Fibroblast of the conjunctiva (primary cell): ENCODE measurements around the gene PEX11B.

Experiments
- DNase-seq: peaks from one replicate; pipeline ENCODE4 v3.0.0-alpha.2; 2010; ENCODE audit warnings: low read depth

PEX11B gene

GRCh38 chr1:145918144-145918991, at the start of gene PEX11B:
Gene PEX11B (minus strand): TSS chr1:145918717. CDS start chr1:145918688, 29 bp downstream.
- DNase-seq: peak; percentile 50

- no peak for DNase-seq
Observed at GRCh38 chr1:145967288-145967687, 48.8 kb upstream of the PEX11B start.

GRCh38 chr1:145965119-145965744, 46.7 kb upstream of the PEX11B start:
- no peak for DNase-seq

- DNase-seq: peak; percentile 90
Observed at GRCh38 chr1:145964328-145965118, 46.0 kb upstream of the PEX11B start, which contains the start of the genes ANKRD34A and POLR3GL. Gene ANKRD34A (minus strand): TSS chr1:145964575. CDS start chr1:145961759, 2,816 bp downstream. Gene POLR3GL (plus strand): TSS chr1:145964690. CDS start chr1:145974866, 10,176 bp downstream.

- no peak for DNase-seq
Observed at GRCh38 chr1:145963265-145964019, 44.9 kb upstream of the PEX11B start.

GRCh38 chr1:145962157-145963102, 43.9 kb upstream of the PEX11B start:
- no peak for DNase-seq

GRCh38 chr1:145961425-145962156, 43.1 kb upstream of the PEX11B start:
- DNase-seq: no peak

- no peak for DNase-seq
Observed at GRCh38 chr1:145961109-145961424, 42.5 kb upstream of the PEX11B start.

- DNase-seq: no peak
Observed at GRCh38 chr1:145960468-145961108, 42.1 kb upstream of the PEX11B start.

GRCh38 chr1:145959957-145960467, 41.5 kb upstream of the PEX11B start:
- DNase-seq: no peak

GRCh38 chr1:145959333-145959732, 40.8 kb upstream of the PEX11B start:
- no peak for DNase-seq

- no peak for DNase-seq
Observed at GRCh38 chr1:145958734-145959133, 40.2 kb upstream of the PEX11B start.

- peak; percentile 96 for DNase-seq
Observed at GRCh38 chr1:145957443-145958319, 39.2 kb upstream of the PEX11B start, which contains the start of gene LIX1L. Gene LIX1L (minus strand): TSS chr1:145958017. CDS start chr1:145957927, 90 bp downstream.

- DNase-seq: peak; percentile 40
Observed at GRCh38 chr1:145956781-145957442, 38.4 kb upstream of the PEX11B start.

GRCh38 chr1:145956361-145956760, 37.8 kb upstream of the PEX11B start:
- DNase-seq: no peak

- peak; percentile 59 for DNase-seq
Observed at GRCh38 chr1:145955436-145955835, 36.9 kb upstream of the PEX11B start.

- DNase-seq: no peak
Observed at GRCh38 chr1:145953861-145954260, 35.3 kb upstream of the PEX11B start.
